Measurements from ENCODE around the gene ERC1.
"Not testable (repeated sequence)": the region's sequence is repeated elsewhere in the genome, so short reads cannot be mapped to it uniquely, and the experiment has no call there.

Gene ERC1

GRCh38 chr12:1309613-1310012 is 318.6 kb downstream of the ERC1 start:
- DNase-seq (ENCODE audit: extremely low read depth, low read depth): no peak
- no peak overlapping the region for H3K4me3 ChIP-seq (replicated peaks; ENCODE audit: low read depth, low read length)
- no peak for TF ChIP-seq CTCF (IDR thresholded peaks at IDR 0.05; ENCODE audit: low read depth, low read length, missing control alignments)

GRCh38 chr12:1310653-1311052 is 319.6 kb downstream of the ERC1 start:
- no peak overlapping the region for H3K4me3 ChIP-seq (replicated peaks; ENCODE audit: low read depth, low read length)
- TF ChIP-seq CTCF (IDR thresholded peaks at IDR 0.05; ENCODE audit: low read depth, low read length, missing control alignments): no peak
- DNase-seq (ENCODE audit: extremely low read depth, low read depth): no peak

GRCh38 chr12:1311145-1311544 is 320.1 kb downstream of the ERC1 start:
- TF ChIP-seq CTCF (IDR thresholded peaks at IDR 0.05; ENCODE audit: low read depth, low read length, missing control alignments): no peak
- H3K4me3 ChIP-seq (replicated peaks; ENCODE audit: low read depth, low read length): no peak overlapping the region
- DNase-seq (ENCODE audit: extremely low read depth, low read depth): no peak

GRCh38 chr12:1313906-1314305 is 322.9 kb downstream of the ERC1 start:
- DNase-seq (ENCODE audit: extremely low read depth, low read depth): no peak
- no peak for TF ChIP-seq CTCF (IDR thresholded peaks at IDR 0.05; ENCODE audit: low read depth, low read length, missing control alignments)
- H3K4me3 ChIP-seq (replicated peaks; ENCODE audit: low read depth, low read length): no peak overlapping the region

- TF ChIP-seq CTCF (IDR thresholded peaks at IDR 0.05; ENCODE audit: low read depth, low read length, missing control alignments): no peak
- H3K4me3 ChIP-seq (replicated peaks; ENCODE audit: low read depth, low read length): no peak overlapping the region
- DNase-seq (ENCODE audit: extremely low read depth, low read depth): no peak
Observed at GRCh38 chr12:1314523-1314922, 323.5 kb downstream of the ERC1 start.

- not testable (repeated sequence) for DNase-seq (ENCODE audit: extremely low read depth, low read depth); H3K4me3 ChIP-seq (replicated peaks; ENCODE audit: low read depth, low read length)
Observed at GRCh38 chr12:1316991-1317390, 326.0 kb downstream of the ERC1 start.

GRCh38 chr12:1318327-1319031 is 327.5 kb downstream of the ERC1 start:
- H3K4me3 ChIP-seq (replicated peaks; ENCODE audit: low read depth, low read length): no peak overlapping the region
- TF ChIP-seq CTCF (IDR thresholded peaks at IDR 0.05; ENCODE audit: low read depth, low read length, missing control alignments): no peak
- DNase-seq (ENCODE audit: extremely low read depth, low read depth): no peak

Data from HFF-Myc (cell line).